HepG2 (cell line): ENCODE data around the gene ALG14. TPM values are rescaled to one million over a fixed set of nuclear protein-coding genes. Genes with fewer than 3 reads are reported as not detected.
A peak's percentile ranks its signal among the peaks of the same experiment; 100 is the strongest.

Source experiments
- FOXO1 ChIP-seq: sonication (generic); formaldehyde crosslinking; IDR thresholded peaks from 2 replicates; pipeline ENCODE4 v1.4.0; 2020; ENCODE audit warnings: missing genetic modification reagents
- NFATC3 ChIP-seq: sonication (generic); formaldehyde crosslinking; IDR thresholded peaks from 2 replicates; pipeline ENCODE4 v1.5.1; 2020; ENCODE audit warnings: mild to moderate bottlenecking, missing genetic modification reagents
- NFYB ChIP-seq: sonication (generic); formaldehyde crosslinking; IDR thresholded peaks from 2 replicates; pipeline ENCODE4 v1.4.0; 2020; ENCODE audit warnings: missing genetic modification reagents
- POGZ ChIP-seq: sonication (generic); formaldehyde crosslinking; IDR thresholded peaks from 2 replicates; pipeline ENCODE4 v1.4.0; 2020; ENCODE audit warnings: mild to moderate bottlenecking, missing genetic modification reagents
- ZFY ChIP-seq: sonication (generic); formaldehyde crosslinking; IDR thresholded peaks from 2 replicates; pipeline ENCODE4 v1.4.0; 2020; ENCODE audit warnings: missing genetic modification reagents
- ZMYM3 ChIP-seq: sonication (generic); formaldehyde crosslinking; IDR thresholded peaks from 2 replicates; pipeline ENCODE4 v1.5.1; 2020; ENCODE audit warnings: mild to moderate bottlenecking, missing genetic modification reagents
- ZNF451 ChIP-seq: sonication (generic); formaldehyde crosslinking; IDR thresholded peaks from 2 replicates; pipeline ENCODE4 v1.5.0; 2020; ENCODE audit warnings: mild to moderate bottlenecking, missing genetic modification reagents
- ZNF552 ChIP-seq: sonication (generic); formaldehyde crosslinking; IDR thresholded peaks from 2 replicates; pipeline ENCODE4 v1.9.0; 2022; ENCODE audit warnings: missing genetic modification reagents, mild to moderate bottlenecking, borderline replicate concordance
- ZNF562 ChIP-seq: sonication (generic); formaldehyde crosslinking; IDR thresholded peaks from 2 replicates; pipeline ENCODE4 v1.8.0; 2022; ENCODE audit warnings: missing genetic modification reagents, borderline replicate concordance
- polyA plus RNA-seq, 8 experiments: library from polyadenylated mRNA; depleted of rRNA in 3 of 8; stranded (reverse) in 7 of 8; unstranded in 1 of 8; fragments of >200 nt; fragmentation: Illumina TruSeq in 4 of 8; extraction: Trizol in 4 of 8; gene quantifications; 2 replicates each; pipeline versions ENCODE4 v1.2.1 to v1.2.3, GENCODE V29; 2011 to 2016; ENCODE audit warnings: low read depth in 4 of 8, missing spikeins in 1 of 8, mixed read lengths in 1 of 8; ENCODE audit not compliant: insufficient read depth in 1 of 8
- total RNA-seq, 5 experiments: library from RNA; depleted of rRNA; stranded (reverse); fragments of >200 nt; fragmentation: Illumina TruSeq; extraction: Trizol; gene quantifications; 2 replicates each; pipeline ENCODE4 v1.2.3, GENCODE V29; 2016; ENCODE audit warnings: low read depth in 1 of 5
- TF ChIP-seq, protein P1 (sequence below): sonication (generic); formaldehyde crosslinking; IDR thresholded peaks from 2 replicates; pipeline ENCODE4 v1.8.1; 2023; ENCODE audit warnings: mild to moderate bottlenecking, missing genetic modification reagents
- TF ChIP-seq, protein P2 (sequence below): sonication (generic); formaldehyde crosslinking; conservative IDR thresholded peaks from 2 replicates; pipeline ENCODE4 v1.8.0; 2022; ENCODE audit warnings: mild to moderate bottlenecking, moderate library complexity, missing genetic modification reagents
- TF ChIP-seq, protein P3 (sequence below): sonication (generic); formaldehyde crosslinking; IDR thresholded peaks from 2 replicates; pipeline ENCODE4 v1.4.0; 2020; ENCODE audit warnings: mild to moderate bottlenecking, missing genetic modification reagents
- TF ChIP-seq, protein P4 (sequence below): sonication (generic); formaldehyde crosslinking; IDR thresholded peaks from 2 replicates; pipeline ENCODE4 v1.8.0; 2022; ENCODE audit warnings: missing genetic modification reagents, mild to moderate bottlenecking, moderate library complexity, borderline replicate concordance

Gene ALG14
- total and polyA plus RNA-seq, 2 of the 13 experiments (the other 11 are each of a cell fraction or from before 2014, with no cell fraction given), result 4.5 to 12.7 TPM

DNA sequence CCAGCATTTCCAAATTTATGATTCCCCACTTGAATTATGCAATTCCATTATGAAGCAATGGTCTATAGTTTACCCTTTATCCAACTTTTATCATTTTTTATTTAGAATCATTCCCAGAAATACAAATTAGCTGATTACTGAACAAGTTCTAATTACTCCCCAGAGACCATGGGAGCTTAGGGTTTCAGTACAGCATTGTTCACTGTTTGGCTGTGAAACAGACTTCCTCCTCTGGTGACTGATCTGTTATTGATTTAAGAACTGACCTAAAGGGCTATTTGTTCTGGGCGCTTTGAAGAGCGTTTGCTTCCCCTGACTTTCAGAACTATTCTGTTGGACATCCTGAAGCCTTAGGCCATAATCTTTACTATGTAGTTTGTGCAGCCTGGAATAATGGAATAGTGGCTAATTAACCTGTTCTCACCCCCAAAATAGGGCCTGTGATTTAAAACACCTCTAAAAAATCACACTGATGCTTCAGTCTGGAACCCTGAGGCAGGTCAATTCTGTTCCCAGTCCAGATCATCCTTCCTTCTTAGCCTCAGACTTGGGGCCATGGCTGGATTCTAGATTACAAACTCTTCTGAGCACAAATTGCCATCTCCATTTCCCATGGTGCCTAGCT lies 58.7 kb downstream of the ALG14 start (continued):
- TF ChIP-seq, protein P1, sequence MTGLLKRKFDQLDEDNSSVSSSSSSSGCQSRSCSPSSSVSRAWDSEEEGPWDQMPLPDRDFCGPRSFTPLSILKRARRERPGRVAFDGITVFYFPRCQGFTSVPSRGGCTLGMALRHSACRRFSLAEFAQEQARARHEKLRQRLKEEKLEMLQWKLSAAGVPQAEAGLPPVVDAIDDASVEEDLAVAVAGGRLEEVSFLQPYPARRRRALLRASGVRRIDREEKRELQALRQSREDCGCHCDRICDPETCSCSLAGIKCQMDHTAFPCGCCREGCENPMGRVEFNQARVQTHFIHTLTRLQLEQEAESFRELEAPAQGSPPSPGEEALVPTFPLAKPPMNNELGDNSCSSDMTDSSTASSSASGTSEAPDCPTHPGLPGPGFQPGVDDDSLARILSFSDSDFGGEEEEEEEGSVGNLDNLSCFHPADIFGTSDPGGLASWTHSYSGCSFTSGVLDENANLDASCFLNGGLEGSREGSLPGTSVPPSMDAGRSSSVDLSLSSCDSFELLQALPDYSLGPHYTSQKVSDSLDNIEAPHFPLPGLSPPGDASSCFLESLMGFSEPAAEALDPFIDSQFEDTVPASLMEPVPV (CRISPR knock-in tag), result no peak
- peak; percentile 60; the same call in 1 of the 2 replicates for TF ChIP-seq FOXO1
- TF ChIP-seq ZNF562 (CRISPR knock-in tag), result no peak
- TF ChIP-seq, protein P2, sequence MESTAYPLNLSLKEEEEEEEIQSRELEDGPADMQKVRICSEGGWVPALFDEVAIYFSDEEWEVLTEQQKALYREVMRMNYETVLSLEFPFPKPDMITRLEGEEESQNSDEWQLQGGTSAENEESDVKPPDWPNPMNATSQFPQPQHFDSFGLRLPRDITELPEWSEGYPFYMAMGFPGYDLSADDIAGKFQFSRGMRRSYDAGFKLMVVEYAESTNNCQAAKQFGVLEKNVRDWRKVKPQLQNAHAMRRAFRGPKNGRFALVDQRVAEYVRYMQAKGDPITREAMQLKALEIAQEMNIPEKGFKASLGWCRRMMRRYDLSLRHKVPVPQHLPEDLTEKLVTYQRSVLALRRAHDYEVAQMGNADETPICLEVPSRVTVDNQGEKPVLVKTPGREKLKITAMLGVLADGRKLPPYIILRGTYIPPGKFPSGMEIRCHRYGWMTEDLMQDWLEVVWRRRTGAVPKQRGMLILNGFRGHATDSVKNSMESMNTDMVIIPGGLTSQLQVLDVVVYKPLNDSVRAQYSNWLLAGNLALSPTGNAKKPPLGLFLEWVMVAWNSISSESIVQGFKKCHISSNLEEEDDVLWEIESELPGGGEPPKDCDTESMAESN, result no peak
- peak; percentile 21; the same call in 1 of the 2 replicates for TF ChIP-seq ZFY (CRISPR knock-in tag)
- TF ChIP-seq, protein P3, sequence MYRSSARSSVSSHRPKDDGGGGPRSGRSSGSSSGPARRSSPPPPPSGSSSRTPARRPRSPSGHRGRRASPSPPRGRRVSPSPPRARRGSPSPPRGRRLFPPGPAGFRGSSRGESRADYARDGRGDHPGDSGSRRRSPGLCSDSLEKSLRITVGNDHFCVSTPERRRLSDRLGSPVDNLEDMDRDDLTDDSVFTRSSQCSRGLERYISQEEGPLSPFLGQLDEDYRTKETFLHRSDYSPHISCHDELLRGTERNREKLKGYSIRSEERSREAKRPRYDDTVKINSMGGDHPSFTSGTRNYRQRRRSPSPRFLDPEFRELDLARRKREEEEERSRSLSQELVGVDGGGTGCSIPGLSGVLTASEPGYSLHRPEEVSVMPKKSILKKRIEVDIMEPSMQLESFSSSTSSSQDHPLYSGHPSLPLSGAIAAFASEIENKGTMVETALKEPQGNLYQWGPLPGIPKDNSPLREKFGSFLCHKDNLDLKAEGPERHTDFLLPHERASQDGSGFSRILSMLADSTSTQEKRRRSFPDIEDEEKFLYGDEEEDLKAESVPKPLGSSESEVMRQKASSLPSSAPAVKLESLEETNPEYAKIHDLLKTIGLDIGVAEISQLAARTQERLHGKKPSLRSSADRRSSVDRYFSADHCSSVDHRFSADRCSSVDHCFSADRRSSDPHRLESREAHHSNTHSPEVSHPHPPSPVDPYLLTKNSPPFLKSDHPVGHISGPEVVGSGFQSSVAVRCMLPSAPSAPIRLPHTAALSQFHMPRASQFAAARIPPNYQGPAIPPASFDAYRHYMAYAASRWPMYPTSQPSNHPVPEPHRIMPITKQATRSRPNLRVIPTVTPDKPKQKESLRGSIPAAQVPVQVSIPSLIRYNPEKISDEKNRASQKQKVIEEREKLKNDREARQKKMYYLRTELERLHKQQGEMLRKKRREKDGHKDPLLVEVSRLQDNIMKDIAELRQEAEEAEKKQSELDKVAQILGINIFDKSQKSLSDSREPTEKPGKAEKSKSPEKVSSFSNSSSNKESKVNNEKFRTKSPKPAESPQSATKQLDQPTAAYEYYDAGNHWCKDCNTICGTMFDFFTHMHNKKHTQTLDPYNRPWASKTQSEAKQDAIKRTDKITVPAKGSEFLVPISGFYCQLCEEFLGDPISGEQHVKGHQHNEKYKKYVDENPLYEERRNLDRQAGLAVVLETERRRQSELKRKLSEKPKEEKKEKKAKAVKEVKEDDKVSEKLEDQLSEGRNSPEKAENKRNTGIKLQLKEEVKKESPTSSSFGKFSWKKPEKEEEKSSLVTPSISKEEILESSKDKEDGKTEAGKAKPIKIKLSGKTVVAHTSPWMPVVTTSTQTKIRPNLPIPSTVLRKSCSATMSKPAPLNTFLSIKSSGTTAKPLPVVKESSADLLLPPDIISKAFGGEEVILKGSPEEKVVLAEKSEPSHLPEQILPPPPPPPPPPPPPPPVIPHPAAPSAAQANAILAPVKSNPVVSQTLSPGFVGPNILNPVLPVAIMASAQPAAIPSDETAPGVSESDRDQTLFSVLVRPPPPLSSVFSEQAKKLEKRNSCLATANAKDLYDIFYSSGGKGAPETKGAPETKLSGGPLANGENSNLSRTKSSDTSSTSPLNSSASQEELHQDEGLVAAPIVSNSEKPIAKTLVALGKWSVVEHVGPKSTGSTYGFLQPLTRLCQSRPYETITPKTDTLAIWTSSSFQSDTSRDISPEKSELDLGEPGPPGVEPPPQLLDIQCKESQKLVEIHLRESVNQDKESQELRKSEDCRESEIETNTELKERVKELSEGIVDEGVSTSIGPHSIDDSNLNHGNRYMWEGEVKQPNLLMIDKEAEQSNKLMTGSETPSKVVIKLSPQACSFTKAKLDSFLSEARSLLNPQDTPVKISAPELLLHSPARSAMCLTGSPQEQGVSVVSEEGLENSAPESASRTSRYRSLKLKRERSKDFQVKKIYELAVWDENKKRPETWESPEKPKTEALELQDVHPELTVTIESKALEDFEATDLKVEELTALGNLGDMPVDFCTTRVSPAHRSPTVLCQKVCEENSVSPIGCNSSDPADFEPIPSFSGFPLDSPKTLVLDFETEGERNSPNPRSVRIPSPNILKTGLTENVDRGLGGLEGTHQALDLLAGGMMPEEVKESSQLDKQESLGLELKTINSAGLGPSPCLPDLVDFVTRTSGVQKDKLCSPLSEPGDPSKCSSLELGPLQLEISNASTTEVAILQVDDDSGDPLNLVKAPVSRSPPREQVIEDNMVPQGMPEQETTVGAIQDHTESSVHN (CRISPR knock-in tag), result no peak
- peak; percentile 85 for TF ChIP-seq POGZ (CRISPR knock-in tag)
- TF ChIP-seq NFATC3, result no peak
- TF ChIP-seq, protein P4, sequence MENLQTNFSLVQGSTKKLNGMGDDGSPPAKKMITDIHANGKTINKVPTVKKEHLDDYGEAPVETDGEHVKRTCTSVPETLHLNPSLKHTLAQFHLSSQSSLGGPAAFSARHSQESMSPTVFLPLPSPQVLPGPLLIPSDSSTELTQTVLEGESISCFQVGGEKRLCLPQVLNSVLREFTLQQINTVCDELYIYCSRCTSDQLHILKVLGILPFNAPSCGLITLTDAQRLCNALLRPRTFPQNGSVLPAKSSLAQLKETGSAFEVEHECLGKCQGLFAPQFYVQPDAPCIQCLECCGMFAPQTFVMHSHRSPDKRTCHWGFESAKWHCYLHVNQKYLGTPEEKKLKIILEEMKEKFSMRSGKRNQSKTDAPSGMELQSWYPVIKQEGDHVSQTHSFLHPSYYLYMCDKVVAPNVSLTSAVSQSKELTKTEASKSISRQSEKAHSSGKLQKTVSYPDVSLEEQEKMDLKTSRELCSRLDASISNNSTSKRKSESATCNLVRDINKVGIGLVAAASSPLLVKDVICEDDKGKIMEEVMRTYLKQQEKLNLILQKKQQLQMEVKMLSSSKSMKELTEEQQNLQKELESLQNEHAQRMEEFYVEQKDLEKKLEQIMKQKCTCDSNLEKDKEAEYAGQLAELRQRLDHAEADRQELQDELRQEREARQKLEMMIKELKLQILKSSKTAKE, result no peak
- no peak for TF ChIP-seq ZNF451 (CRISPR knock-in tag)
- TF ChIP-seq NFYB (CRISPR knock-in tag), result no peak
- TF ChIP-seq ZNF552 (CRISPR knock-in tag), result no peak
- peak; percentile 33; the same call in 1 of the 2 replicates for TF ChIP-seq ZMYM3 (CRISPR knock-in tag)
